Measurements from ENCODE around the gene ATN1. TPM values are rescaled to one million over a fixed set of nuclear protein-coding genes. Genes with fewer than 3 reads are reported as not detected.

ATN1 gene
- total RNA-seq, 4 donors from 2014 or later = 49.0 to 136 (median 95.2) TPM

DNA sequence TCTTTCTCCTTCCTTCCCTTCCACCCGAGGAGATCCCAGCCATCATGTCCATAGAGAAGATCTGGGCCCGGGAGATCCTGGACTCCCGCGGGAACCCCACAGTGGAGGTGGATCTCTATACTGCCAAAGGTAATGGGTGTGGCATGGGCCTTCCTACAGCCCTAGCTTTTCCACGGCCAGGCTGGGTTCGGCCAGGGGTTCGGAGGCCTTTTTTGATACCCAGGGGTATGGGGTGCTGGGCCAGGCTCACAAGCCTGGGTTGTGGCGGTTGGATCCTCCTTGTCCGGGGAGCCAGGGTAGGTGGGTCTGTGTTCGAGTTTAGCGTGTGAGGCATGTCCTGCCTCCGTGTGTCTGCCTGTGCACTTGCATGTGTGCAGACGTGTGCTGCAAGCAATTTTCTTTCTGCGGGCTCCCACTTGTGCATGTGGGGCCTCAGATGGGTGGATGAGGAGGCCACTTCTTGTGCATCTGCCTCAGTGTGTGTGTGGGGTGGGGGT is 11.9 kb upstream of the ATN1 start:
- Histone ChIP-seq H3K4me3 (peak overlapping the region in 1 of 2 donors; percentile 87), H3K9me3 (no peaks in the 10 kb centered on the region), H3K4me1 (peaks cover 0 to 31% (median 15%) of the 10 kb centered on the region in 3 donors), H3K36me3 (peaks cover 0 to 48% of the 10 kb centered on the region in 2 donors), H3K27me3 (no peaks in the 10 kb centered on the region), H3K27ac (peak overlapping the region in 3 of 4 donors; percentile 88 to 92 (median 91))
- TF ChIP-seq, protein P1, sequence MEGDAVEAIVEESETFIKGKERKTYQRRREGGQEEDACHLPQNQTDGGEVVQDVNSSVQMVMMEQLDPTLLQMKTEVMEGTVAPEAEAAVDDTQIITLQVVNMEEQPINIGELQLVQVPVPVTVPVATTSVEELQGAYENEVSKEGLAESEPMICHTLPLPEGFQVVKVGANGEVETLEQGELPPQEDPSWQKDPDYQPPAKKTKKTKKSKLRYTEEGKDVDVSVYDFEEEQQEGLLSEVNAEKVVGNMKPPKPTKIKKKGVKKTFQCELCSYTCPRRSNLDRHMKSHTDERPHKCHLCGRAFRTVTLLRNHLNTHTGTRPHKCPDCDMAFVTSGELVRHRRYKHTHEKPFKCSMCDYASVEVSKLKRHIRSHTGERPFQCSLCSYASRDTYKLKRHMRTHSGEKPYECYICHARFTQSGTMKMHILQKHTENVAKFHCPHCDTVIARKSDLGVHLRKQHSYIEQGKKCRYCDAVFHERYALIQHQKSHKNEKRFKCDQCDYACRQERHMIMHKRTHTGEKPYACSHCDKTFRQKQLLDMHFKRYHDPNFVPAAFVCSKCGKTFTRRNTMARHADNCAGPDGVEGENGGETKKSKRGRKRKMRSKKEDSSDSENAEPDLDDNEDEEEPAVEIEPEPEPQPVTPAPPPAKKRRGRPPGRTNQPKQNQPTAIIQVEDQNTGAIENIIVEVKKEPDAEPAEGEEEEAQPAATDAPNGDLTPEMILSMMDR (IDR thresholded peaks at IDR 0.05) = no peak
- TF ChIP-seq POLR2AphosphoS5 (IDR thresholded peaks at IDR 0.05) (no peak), EP300 (IDR thresholded peaks at IDR 0.05) (no peak), POLR2A (IDR thresholded peaks at IDR 0.05) (no peak)
- WGBS, 2 donors (ENCODE audit: low coverage in 1 of 2) = no CpG with 5 or more reads among the region's 14 CpGs
- ATAC-seq = no peak

DNA sequence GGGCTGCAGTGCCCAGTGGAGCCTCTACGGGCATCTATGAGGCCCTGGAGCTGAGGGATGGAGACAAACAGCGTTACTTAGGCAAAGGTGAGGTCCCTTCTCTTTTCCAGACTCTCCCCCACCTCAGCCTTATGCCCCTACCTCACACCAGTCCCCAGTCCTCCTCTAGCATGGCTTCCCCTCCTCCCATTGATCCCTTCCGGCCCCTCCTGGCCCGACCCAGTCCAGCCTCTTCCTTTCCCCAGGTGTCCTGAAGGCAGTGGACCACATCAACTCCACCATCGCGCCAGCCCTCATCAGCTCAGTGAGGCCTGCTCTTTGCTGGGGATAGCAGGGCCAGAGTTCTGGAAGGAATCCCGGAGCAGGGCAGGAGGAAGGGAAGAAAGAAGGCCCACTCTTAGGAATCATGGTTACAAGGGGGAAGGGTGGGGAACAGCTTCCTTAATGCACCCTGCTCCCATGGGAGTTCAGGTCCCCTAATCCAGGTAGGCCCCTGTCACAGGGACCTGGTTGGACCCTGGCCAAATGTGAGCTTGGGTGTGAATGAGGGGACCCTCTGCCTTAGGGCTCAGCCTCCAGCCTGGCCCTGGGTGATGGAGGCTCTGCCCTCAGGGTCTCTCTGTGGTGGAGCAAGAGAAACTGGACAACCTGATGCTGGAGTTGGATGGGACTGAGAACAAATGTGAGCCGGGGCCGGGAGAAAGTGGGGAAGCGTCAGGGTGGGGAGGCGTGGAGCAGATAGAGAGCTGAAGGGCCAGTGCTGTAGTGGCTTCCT is 11.1 kb upstream of the ATN1 start:
- peaks cover 0 to 56% of the 10 kb centered on the region in 2 donors for H3K36me3 ChIP-seq
- no peaks in the 10 kb centered on the region for H3K9me3 ChIP-seq
- H3K4me1 ChIP-seq = peaks cover 0 to 31% (median 15%) of the 10 kb centered on the region in 3 donors
- H3K27me3 ChIP-seq = no peaks in the 10 kb centered on the region
- peak overlapping the region in 2 of 4 donors; percentile 91 to 92 for H3K27ac ChIP-seq
- H3K4me3 ChIP-seq = no peak overlapping the region
- ATAC-seq = no peak
- 83 to 89% methylated on average over 2 to 6 of the region's 11 CpGs for WGBS, 2 donors (ENCODE audit: low coverage in 1 of 2)
- TF ChIP-seq EP300 (IDR thresholded peaks at IDR 0.05) (no peak), POLR2AphosphoS5 (IDR thresholded peaks at IDR 0.05) (no peak), POLR2A (IDR thresholded peaks at IDR 0.05) (no peak)
- TF ChIP-seq, protein P1 (IDR thresholded peaks at IDR 0.05) = no peak

DNA sequence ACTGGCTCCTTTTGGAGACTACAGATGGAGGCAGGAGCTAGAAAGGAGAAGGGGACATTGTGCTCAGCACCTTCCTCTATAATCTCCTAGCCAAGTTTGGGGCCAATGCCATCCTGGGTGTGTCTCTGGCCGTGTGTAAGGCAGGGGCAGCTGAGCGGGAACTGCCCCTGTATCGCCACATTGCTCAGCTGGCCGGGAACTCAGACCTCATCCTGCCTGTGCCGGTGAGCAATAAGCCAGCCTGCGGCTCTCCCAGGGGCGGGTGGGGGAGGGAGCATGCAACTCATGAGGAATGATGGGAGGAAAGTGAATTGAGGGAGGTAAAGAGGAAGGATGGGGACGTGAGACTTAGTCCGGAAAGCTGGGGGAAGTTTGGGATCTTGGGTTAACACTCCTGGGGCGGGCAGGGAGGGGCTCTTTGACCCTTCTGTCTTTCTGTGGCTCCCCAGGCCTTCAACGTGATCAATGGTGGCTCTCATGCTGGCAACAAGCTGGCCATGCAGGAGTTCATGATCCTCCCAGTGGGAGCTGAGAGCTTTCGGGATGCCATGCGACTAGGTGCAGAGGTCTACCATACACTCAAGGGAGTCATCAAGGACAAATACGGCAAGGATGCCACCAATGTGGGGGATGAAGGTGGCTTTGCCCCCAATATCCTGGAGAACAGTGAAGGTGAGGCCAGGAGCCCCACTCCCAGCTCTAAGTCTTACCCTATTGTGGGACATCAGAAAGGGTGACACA is 10.1 kb upstream of the ATN1 start:
- Histone ChIP-seq H3K4me1 (peaks cover 0 to 31% (median 15%) of the 10 kb centered on the region in 3 donors), H3K27ac (peak overlapping the region in 1 of 4 donors; percentile 91), H3K9me3 (no peaks in the 10 kb centered on the region), H3K27me3 (no peaks in the 10 kb centered on the region), H3K4me3 (no peak overlapping the region), H3K36me3 (peaks cover 0 to 66% of the 10 kb centered on the region in 2 donors)
- TF ChIP-seq, protein P1 (IDR thresholded peaks at IDR 0.05) = no peak
- TF ChIP-seq POLR2AphosphoS5 (IDR thresholded peaks at IDR 0.05) (no peak), EP300 (IDR thresholded peaks at IDR 0.05) (no peak)
- ATAC-seq = no peak
- WGBS, 2 donors (ENCODE audit: low coverage in 1 of 2) = 66% methylated on average over 3 of the region's 14 CpGs; no CpG with 5 or more reads in 1 of the 2 donors

DNA sequence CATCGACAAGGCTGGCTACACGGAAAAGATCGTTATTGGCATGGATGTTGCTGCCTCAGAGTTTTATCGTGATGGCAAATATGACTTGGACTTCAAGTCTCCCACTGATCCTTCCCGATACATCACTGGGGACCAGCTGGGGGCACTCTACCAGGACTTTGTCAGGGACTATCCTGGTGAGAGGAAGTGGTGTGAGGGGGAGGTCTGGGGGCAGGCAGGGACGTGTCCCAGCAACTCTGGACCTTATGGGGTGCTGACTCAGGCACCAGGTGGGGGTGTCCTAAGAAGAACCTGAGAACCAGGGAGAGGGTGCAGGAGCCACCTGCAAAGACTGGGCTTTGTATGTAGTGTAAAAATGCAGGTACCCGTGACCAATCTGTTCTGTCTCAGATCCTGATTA is 8.2 kb upstream of the ATN1 start:
- Histone ChIP-seq H3K27ac (no peak overlapping the region), H3K27me3 (no peaks in the 10 kb centered on the region), H3K9me3 (no peaks in the 10 kb centered on the region), H3K36me3 (peaks cover 0 to 79% of the 10 kb centered on the region in 2 donors), H3K4me1 (peaks cover 1 to 33% (median 14%) of the 10 kb centered on the region in 3 donors), H3K4me3 (no peak overlapping the region)
- WGBS, 2 donors (ENCODE audit: low coverage in 1 of 2) = 59% methylated on average over 6 of the region's 7 CpGs; no CpG with 5 or more reads in 1 of the 2 donors
- no peak for TF ChIP-seq POLR2AphosphoS5 (IDR thresholded peaks at IDR 0.05)
- TF ChIP-seq EP300 (IDR thresholded peaks at IDR 0.05) = no peak
- ATAC-seq = no peak

DNA sequence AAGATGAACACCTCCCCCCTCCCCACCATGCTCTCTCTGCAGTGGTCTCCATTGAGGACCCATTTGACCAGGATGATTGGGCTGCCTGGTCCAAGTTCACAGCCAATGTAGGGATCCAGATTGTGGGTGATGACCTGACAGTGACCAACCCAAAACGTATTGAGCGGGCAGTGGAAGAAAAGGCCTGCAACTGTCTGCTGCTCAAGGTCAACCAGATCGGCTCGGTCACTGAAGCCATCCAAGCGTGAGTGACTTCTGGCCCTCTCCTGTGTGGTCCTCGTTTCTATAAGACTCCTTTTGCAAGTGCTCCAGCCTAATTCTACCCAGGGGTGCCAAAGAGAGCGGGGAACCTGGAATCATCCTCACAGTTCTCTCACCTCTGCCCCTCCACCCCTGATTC is 6.2 kb upstream of the ATN1 start:
- H3K4me3 ChIP-seq = no peak overlapping the region
- ATAC-seq = no peak
- WGBS, 2 donors (ENCODE audit: low coverage in 1 of 2) = 69 to 74% methylated on average over 3 to 5 of the region's 7 CpGs
- H3K36me3 ChIP-seq = peaks cover 0 to 73% of the 10 kb centered on the region in 2 donors
- no peak overlapping the region for H3K27ac ChIP-seq
- H3K27me3 ChIP-seq = no peaks in the 10 kb centered on the region
- no peaks in the 10 kb centered on the region for H3K9me3 ChIP-seq
- peaks cover 9 to 33% (median 16%) of the 10 kb centered on the region in 3 donors for H3K4me1 ChIP-seq
- TF ChIP-seq EP300 (IDR thresholded peaks at IDR 0.05) (no peak), POLR2AphosphoS5 (IDR thresholded peaks at IDR 0.05) (no peak), POLR2A (IDR thresholded peaks at IDR 0.05) (no peak)
- TF ChIP-seq, protein P1 (IDR thresholded peaks at IDR 0.05) = no peak
